Measurements from ENCODE around the gene SPRY4. TPM values are rescaled to one million over a fixed set of nuclear protein-coding genes. Genes with fewer than 3 reads are reported as not detected.

SPRY4 gene
- total RNA-seq, 2 experiments from 2014 or later: 0.86 to 1.3 TPM

DNA sequence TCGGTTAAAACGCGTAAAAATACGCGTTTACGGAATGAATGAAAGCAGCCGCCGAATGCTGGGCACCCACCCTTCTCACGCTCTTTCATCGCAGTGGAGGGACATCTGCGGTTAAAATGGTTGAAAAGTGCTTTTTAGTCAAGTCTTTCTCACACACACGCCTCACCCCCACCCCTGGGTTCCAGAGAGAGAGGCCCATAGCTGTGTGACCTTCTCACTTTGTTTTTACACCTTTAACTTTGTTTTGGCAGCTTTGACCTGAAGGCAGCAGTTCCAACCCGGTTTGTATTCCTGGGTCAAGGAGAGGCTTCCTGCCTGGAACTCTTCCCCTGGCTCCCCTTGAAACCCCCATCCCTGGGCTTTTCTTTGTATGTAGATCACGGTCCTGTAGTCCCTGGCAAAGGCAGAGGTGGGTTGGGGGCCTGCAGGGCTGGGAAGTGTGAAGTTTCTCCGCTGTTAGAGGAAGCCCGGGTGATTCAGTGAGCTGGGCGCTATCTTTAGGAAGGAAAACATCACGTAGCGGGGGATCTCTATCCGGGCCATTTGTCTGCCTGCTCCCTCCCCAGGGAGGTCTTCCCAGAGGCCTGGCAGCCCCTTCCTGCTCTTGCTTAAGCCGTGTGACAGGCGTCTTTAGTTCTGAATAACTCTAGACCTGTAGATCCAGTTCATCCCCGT lies 29.6 kb downstream of the SPRY4 start:
- DNase-seq: no peak
- no peak overlapping the region for H3K4me3 Mint-ChIP-seq
- no peak overlapping the region for H3K27ac Mint-ChIP-seq
- no peaks in the 10 kb centered on the region for H3K4me1 Mint-ChIP-seq
- CTCF ChIA-PET: interaction anchor here (0.7 kb wide), 1 partner anchor 587 kb away, joined by 3 read pairs; no protein-coding TSS in a partner anchor
- no peaks in the 10 kb centered on the region for H3K36me3 Mint-ChIP-seq (ENCODE audit: low read depth)
- H3K9me3 Mint-ChIP-seq: no peaks in the 10 kb centered on the region
- POLR2A ChIA-PET: no interaction called here
- peaks cover 6% of the 10 kb centered on the region for H3K27me3 Mint-ChIP-seq

DNA sequence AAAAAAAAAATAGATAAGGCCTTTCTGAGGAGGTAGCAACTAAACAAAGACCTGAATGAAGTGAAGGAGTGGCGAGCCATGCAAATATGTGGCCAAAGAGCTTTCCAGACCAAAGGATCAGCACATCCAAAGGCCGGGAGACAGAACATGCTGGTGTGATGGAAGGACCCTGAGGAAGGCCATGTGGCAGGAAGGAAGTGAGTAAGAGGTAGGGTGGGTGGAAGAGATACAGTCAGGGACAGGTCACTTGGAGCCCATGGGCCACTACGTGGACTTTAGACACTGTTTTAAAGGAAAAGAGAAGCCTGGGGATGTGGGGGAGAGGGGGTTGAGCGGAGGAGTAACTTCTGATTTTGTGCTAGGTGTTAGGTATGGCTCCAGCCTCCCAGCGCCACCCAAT lies 31.3 kb downstream of the SPRY4 start:
- POLR2A ChIA-PET: no interaction called here
- DNase-seq: no peak
- Mint-ChIP-seq H3K4me3 (no peak overlapping the region), H3K36me3 (ENCODE audit: low read depth) (no peaks in the 10 kb centered on the region), H3K4me1 (peaks cover under 1% of the 10 kb centered on the region), H3K9me3 (no peaks in the 10 kb centered on the region), H3K27me3 (peaks cover 3% of the 10 kb centered on the region), H3K27ac (no peak overlapping the region)
- CTCF ChIA-PET: no interaction called here

DNA sequence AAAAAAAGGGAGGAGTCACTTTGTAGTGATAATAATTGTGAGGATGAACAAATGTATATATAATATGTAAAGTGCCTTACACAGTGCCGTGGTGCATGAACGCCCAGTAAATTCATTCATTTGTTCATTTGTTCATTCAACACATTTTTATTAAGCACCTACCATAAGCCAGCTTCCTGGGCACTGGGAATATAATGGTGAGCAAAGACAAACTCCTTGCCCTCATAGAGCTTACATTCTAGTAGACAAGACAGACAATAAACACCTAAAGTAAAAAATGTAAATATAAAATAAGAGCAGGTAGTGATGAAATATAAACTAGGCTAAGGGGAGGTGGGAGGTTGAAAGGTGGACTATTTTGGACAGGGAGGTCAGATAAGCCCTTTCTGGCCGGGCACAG lies 32.0 kb downstream of the SPRY4 start:
- Mint-ChIP-seq H3K4me3 (no peak overlapping the region), H3K4me1 (peaks cover 3% of the 10 kb centered on the region), H3K36me3 (ENCODE audit: low read depth) (no peaks in the 10 kb centered on the region), H3K9me3 (no peaks in the 10 kb centered on the region), H3K27ac (no peak overlapping the region), H3K27me3 (peaks cover 2% of the 10 kb centered on the region)
- DNase-seq: no peak
- CTCF ChIA-PET: no interaction called here
- POLR2A ChIA-PET: no interaction called here

DNA sequence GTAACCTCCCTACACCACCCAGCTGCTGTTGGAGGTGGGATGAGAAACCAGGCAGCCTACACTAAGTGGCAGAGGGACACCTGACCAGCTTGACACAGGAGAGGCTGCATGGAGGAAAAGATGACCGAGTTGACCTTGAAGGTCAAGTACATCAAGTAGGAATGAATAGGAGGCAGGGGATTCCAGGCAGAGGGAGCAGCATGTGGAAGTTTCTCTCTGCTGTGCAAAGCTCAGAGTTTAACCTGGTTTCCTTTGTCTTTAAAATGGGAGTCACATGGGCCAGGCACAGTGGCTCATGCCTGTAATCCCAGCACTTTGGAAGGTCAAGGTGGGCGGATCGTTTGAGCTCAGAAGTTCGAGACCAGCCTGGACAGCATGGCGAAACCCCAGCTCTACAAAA lies 32.6 kb downstream of the SPRY4 start:
- no peaks in the 10 kb centered on the region for H3K9me3 Mint-ChIP-seq
- POLR2A ChIA-PET: no interaction called here
- CTCF ChIA-PET: no interaction called here
- no peaks in the 10 kb centered on the region for H3K36me3 Mint-ChIP-seq (ENCODE audit: low read depth)
- peaks cover 8% of the 10 kb centered on the region for H3K4me1 Mint-ChIP-seq
- no peak for DNase-seq
- no peak overlapping the region for H3K4me3 Mint-ChIP-seq
- no peaks in the 10 kb centered on the region for H3K27me3 Mint-ChIP-seq
- H3K27ac Mint-ChIP-seq: no peak overlapping the region

DNA sequence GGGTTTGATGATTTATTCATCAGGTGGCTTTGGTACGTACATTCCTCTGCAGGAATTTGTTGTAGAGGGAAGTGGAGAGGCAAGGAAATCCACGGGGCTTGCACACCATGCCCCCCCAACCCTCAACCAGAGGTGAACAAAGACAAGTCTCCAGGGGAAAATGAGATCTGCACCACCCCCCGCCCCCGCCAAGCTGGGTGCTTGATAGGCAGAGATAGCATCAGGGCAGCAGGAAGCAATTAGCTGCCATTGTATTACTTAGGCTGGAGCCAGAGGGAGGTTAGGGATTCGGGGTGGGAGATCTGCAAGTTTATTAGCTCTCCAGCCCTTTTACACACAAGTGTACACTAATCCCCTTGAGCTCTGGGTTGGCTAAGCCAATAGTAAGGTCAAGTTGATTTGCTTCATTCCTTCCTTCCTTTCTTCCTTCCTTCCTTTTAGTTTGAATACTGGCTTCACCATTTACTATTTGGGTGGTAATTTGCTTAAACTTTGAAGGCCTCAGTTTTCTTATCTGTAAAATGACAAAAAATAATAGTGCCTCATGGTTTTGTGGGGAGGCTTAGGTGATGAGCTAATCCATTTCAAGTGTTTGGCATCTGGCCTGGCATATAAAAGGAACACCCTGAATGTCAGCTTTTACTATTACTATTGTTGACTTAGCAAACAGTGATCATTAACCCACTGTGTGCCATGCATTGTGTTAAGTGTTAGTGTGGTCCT lies 34.1 kb downstream of the SPRY4 start:
- ChIA-PET POLR2A (no interaction called here), CTCF (no interaction called here)
- H3K4me1 Mint-ChIP-seq: peaks cover 9% of the 10 kb centered on the region
- DNase-seq: no peak
- no peak overlapping the region for H3K27ac Mint-ChIP-seq
- no peaks in the 10 kb centered on the region for H3K9me3 Mint-ChIP-seq
- H3K4me3 Mint-ChIP-seq: no peak overlapping the region
- no peaks in the 10 kb centered on the region for H3K36me3 Mint-ChIP-seq (ENCODE audit: low read depth)
- no peaks in the 10 kb centered on the region for H3K27me3 Mint-ChIP-seq

DNA sequence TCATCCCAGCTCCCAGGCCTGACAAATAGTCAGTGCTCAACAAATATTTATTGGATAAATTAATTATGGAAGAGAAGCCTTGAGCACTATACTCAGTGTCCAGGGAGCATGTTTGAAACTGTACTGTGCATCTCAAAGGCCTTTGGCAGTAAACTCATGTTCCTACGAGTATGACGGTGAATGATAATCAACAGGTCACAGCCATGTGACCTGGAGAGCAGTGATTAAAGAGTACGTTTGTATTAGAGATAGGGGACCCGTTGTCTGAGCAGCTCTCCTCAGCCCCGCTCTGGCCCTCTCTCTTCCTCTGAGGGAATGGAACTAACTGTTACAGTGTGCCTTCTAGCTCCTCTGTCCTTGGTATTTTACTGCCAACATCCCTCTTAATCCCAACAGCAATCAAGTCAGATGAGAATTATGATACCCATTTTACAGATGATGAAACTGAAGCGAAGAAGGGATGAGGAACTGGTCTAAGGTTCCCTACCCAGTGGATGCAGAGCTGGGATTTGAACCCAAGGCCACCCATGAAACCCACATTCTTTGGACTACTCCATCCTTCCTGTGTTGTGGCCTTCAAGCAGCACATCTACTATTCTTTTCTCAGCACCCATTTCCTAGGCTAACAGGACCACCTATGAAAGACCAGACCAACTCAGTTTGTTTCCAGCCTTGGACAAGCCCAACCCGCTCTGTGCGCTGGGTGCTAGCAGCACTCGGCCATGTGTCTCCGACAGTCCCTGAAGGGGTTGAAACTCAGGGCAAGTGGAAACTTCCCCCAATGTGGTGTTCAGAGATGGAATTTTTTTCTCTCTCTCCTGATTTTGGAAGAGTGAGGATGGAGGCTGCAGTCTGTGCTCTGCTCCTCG lies 34.9 kb downstream of the SPRY4 start:
- Mint-ChIP-seq H3K27me3 (no peaks in the 10 kb centered on the region), H3K4me3 (no peak overlapping the region), H3K27ac (no peak overlapping the region), H3K4me1 (peaks cover 9% of the 10 kb centered on the region), H3K36me3 (ENCODE audit: low read depth) (no peaks in the 10 kb centered on the region), H3K9me3 (no peaks in the 10 kb centered on the region)
- no peak for DNase-seq
- CTCF ChIA-PET: no interaction called here
- POLR2A ChIA-PET: no interaction called here

DNA sequence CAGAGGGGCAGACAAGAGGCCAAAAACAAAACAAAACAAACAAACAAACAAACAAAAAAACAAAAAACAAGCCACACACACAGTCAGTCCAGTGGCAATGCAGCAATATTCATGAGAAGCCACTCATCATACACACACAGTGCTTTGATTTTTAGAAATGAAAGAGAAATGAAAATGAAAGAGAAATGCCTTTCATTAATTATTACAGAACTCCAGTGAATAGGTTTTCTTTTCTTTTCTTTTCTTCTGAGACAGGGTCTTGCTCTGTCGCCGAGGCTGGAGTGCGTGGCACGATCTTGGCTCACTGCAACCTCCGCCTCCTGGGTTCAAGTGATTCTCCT lies 36.9 kb downstream of the SPRY4 start:
- no peaks in the 10 kb centered on the region for H3K36me3 Mint-ChIP-seq (ENCODE audit: low read depth)
- peaks cover 9% of the 10 kb centered on the region for H3K4me1 Mint-ChIP-seq
- ChIA-PET CTCF (no interaction called here), POLR2A (no interaction called here)
- no peak overlapping the region for H3K4me3 Mint-ChIP-seq
- H3K27ac Mint-ChIP-seq: no peak overlapping the region
- H3K9me3 Mint-ChIP-seq: no peaks in the 10 kb centered on the region
- no peak for DNase-seq
- H3K27me3 Mint-ChIP-seq: no peaks in the 10 kb centered on the region

DNA sequence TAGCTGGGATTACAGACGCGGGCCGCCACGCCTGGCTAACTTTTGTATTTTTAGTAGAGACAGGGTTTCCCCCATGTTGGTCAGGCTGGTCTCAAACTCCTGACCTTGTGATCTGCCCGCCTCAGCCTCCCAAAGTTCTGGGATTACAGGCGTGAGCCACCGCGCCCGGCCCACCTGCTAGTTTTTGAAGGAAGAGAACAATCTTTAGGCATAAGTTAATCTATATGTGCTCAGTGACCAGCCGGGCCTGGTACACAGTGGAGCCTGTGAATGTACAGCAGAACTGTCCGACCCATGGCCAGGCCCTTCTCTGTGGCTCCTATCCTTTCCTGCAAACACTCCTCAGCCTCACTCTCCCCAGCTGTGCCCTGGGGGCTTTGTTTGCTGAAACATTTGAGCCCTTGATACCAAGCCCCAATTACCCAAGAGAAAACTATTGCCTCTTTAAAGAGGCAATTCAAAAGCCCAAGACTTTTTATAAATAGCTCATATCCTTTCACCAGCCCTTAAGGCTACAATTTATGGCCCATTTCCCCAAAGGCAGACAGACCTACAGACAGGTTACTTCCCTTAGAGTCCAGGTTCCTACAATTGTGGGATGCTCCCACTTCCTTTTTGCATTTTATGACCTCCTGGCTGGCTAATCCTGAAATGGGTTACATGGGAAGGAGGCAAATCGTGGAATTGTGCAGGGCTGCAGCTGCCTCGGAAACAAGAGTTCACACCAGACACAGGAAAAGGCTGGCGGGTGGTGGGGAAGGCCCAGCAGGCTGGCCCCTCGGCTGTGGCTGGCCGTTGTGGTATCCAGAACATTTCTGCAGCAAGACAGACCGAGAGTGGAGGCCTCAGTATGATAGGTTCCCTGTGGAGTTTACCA lies 37.5 kb downstream of the SPRY4 start:
- ChIA-PET POLR2A (no interaction called here), CTCF (no interaction called here)
- Mint-ChIP-seq H3K9me3 (no peaks in the 10 kb centered on the region), H3K4me1 (peaks cover 9% of the 10 kb centered on the region), H3K27me3 (no peaks in the 10 kb centered on the region), H3K36me3 (ENCODE audit: low read depth) (no peaks in the 10 kb centered on the region), H3K4me3 (no peak overlapping the region), H3K27ac (no peak overlapping the region)
- DNase-seq: no peak

DNA sequence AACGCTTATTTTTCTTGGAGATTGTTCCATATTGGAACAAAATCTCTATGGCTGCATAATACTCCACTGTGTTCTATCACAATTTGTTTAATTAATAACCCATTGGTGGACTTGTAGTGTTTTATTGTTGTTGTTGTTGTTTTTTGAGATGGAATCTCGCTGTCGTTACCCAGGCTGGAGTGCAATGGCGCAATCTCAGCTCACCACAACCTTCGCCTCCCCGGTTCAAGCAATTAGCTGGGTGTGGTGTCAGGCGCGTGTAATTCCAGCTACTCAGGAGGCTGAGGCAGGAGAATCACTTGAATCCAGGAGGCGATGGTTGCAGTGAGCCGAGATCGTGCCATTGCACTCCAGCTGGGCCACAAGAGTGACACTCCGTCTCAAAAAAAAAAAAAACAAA lies 38.7 kb downstream of the SPRY4 start:
- Mint-ChIP-seq H3K4me3 (no peak overlapping the region), H3K36me3 (ENCODE audit: low read depth) (no peaks in the 10 kb centered on the region), H3K27me3 (no peaks in the 10 kb centered on the region), H3K9me3 (no peaks in the 10 kb centered on the region), H3K4me1 (peaks cover 9% of the 10 kb centered on the region), H3K27ac (no peak overlapping the region)
- CTCF ChIA-PET: no interaction called here
- DNase-seq: no peak
- POLR2A ChIA-PET: no interaction called here

DNA sequence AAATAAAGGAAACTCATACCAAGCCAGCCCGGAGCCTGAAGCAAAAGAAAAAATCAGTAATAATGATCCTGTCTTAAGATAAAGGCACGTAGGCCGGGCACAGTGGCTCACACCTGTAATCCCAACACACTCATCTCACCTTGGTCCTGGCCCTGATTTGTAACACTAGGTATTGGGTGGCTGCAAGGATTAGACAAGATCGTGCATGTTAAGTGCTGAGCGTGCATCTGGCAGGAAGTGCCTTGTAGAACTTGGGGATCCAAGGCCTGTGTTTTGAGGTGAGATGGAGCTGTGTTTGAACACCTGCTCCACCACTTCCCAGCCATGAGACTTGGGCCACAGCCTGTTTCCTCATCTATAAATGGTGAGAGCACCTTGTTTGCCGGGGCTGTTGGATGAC lies 41.5 kb downstream of the SPRY4 start:
- H3K9me3 Mint-ChIP-seq: no peaks in the 10 kb centered on the region
- POLR2A ChIA-PET: no interaction called here
- CTCF ChIA-PET: no interaction called here

DNA sequence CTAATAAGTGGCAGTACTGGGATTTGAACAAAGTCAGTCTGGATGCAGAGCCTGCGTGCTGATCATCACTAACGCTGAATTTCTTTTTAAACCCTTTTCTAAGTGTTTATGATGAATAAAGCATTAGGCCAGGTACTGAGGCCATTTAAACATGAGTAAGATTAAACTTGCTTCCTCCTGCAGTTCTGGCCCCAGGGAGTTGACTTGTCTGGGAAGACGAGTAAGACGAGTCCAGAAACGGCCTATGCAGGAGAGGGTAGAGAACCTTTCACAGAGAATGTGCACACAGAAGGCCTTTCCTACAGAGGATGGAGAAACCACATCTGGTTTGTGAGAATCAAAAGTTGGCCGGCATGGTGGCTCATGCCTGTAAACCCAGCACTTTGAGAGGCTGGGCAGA lies 42.9 kb downstream of the SPRY4 start:
- POLR2A ChIA-PET: no interaction called here
- Mint-ChIP-seq H3K27me3 (no peaks in the 10 kb centered on the region), H3K27ac (no peak overlapping the region), H3K4me3 (no peak overlapping the region), H3K36me3 (ENCODE audit: low read depth) (no peaks in the 10 kb centered on the region), H3K9me3 (no peaks in the 10 kb centered on the region), H3K4me1 (no peaks in the 10 kb centered on the region)
- DNase-seq: no peak
- CTCF ChIA-PET: no interaction called here

More for the DNA sequence above, 41.5 kb downstream of the SPRY4 start:
- no peak for DNase-seq
- no peak overlapping the region for H3K27ac Mint-ChIP-seq
- no peak overlapping the region for H3K4me3 Mint-ChIP-seq
- H3K4me1 Mint-ChIP-seq: peaks cover 7% of the 10 kb centered on the region
- no peaks in the 10 kb centered on the region for H3K36me3 Mint-ChIP-seq (ENCODE audit: low read depth)
- no peaks in the 10 kb centered on the region for H3K27me3 Mint-ChIP-seq

DNA sequence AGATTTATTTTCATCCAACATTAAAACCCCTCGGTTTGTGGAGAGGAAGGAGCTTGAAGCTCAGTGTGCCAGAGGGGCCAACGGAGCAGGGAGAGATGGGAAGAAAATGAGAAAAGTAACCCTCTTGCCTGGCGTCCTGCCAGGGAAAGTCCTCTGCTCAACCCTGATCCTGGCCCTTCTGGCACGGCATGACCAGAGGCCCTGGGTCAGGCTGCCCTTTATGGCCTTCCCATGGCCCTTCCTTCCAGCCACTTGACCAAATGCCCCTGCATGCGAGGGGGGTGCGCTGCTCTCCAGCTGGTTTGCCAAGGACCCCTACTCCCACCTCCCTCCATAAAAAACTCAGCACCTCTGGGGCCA lies 43.8 kb downstream of the SPRY4 start:
- Mint-ChIP-seq H3K4me1 (no peaks in the 10 kb centered on the region), H3K9me3 (no peaks in the 10 kb centered on the region), H3K4me3 (no peak overlapping the region), H3K27me3 (no peaks in the 10 kb centered on the region), H3K36me3 (ENCODE audit: low read depth) (no peaks in the 10 kb centered on the region), H3K27ac (no peak overlapping the region)
- POLR2A ChIA-PET: no interaction called here
- CTCF ChIA-PET: no interaction called here
- DNase-seq: no peak
